HepG2 (cell line): ENCODE data around the gene RNF213. TPM values are rescaled to one million over a fixed set of nuclear protein-coding genes. Genes with fewer than 3 reads are reported as not detected.
A peak's percentile ranks its signal among the peaks of the same experiment; 100 is the strongest.

ENCODE experiments used
- AGO1 ChIP-seq: fragments of 200-400 bp; formaldehyde crosslinking; IDR thresholded peaks from 2 replicates; pipeline ENCODE4 v1.6.1; 2017; ENCODE audit warnings: mild to moderate bottlenecking, low read depth, low read length, moderate library complexity; ENCODE audit not compliant: poor library complexity, severe bottlenecking
- AGO2 ChIP-seq: fragments of 200-400 bp; formaldehyde crosslinking; optimal IDR thresholded peaks from 2 replicates; pipeline ENCODE3; 2017; ENCODE audit warnings: mild to moderate bottlenecking, low read depth, low read length, moderate library complexity
- AHDC1 ChIP-seq: sonication (generic); formaldehyde crosslinking; IDR thresholded peaks from 2 replicates; pipeline ENCODE4 v1.5.1; 2020; ENCODE audit warnings: mild to moderate bottlenecking, missing genetic modification reagents, borderline replicate concordance
- FOXP1 ChIP-seq, 2 experiments: fragments of 450-650 bp in 1 of 2; IDR thresholded peaks; 2 replicates each; pipeline ENCODE4 v1.6.1; 2017 to 2018; ENCODE audit warnings: antibody characterized with exemption in 1 of 2
- HDAC2 ChIP-seq: sonication (generic); formaldehyde crosslinking; IDR thresholded peaks from 2 replicates; pipeline ENCODE4 v1.4.0; 2020; ENCODE audit warnings: missing genetic modification reagents
- HOXA3 ChIP-seq: sonication (generic); formaldehyde crosslinking; IDR thresholded peaks from 2 replicates; pipeline ENCODE4 v1.5.0; 2020; ENCODE audit warnings: missing genetic modification reagents
- MED13 ChIP-seq: sonication (generic); formaldehyde crosslinking; IDR thresholded peaks from 2 replicates; pipeline ENCODE4 v1.5.0; 2020; ENCODE audit warnings: missing genetic modification reagents
- MEIS1 ChIP-seq: sonication (generic); formaldehyde crosslinking; IDR thresholded peaks from 2 replicates; pipeline ENCODE4 v1.9.0; 2021; ENCODE audit warnings: mild to moderate bottlenecking, missing genetic modification reagents, moderate library complexity, borderline replicate concordance
- MEIS2 ChIP-seq: sonication (generic); formaldehyde crosslinking; IDR thresholded peaks from 2 replicates; pipeline ENCODE4 v1.9.0; 2021; ENCODE audit warnings: mild to moderate bottlenecking, missing genetic modification reagents
- NAIF1 ChIP-seq: sonication (generic); formaldehyde crosslinking; IDR thresholded peaks from 2 replicates; pipeline ENCODE4 v1.5.0; 2020; ENCODE audit warnings: mild to moderate bottlenecking, missing genetic modification reagents, borderline replicate concordance
- NFIB ChIP-seq: sonication (generic); formaldehyde crosslinking; IDR thresholded peaks from 2 replicates; pipeline ENCODE4 v1.9.0; 2021; ENCODE audit warnings: missing genetic modification reagents, mild to moderate bottlenecking, borderline replicate concordance
- REPIN1 ChIP-seq: sonication (generic); formaldehyde crosslinking; IDR thresholded peaks from 2 replicates; pipeline ENCODE4 v1.8.0; 2022; ENCODE audit warnings: missing genetic modification reagents, low read depth, mild to moderate bottlenecking, borderline replicate concordance
- TAF1 ChIP-seq: sonication (generic); formaldehyde crosslinking; IDR thresholded peaks from 2 replicates; pipeline ENCODE4 v1.4.0; 2020; ENCODE audit warnings: missing genetic modification reagents
- ZBTB14 ChIP-seq: sonication (generic); formaldehyde crosslinking; IDR thresholded peaks from 2 replicates; pipeline ENCODE4 v1.4.0; 2020; ENCODE audit warnings: missing genetic modification reagents
- ZBTB38 ChIP-seq: sonication (generic); formaldehyde crosslinking; IDR thresholded peaks from 2 replicates; pipeline ENCODE4 v1.5.1; 2020; ENCODE audit warnings: mild to moderate bottlenecking, missing genetic modification reagents
- ZNF12 ChIP-seq: sonication (generic); formaldehyde crosslinking; IDR thresholded peaks from 2 replicates; pipeline ENCODE4 v1.5.0; 2020; ENCODE audit warnings: missing genetic modification reagents
- ZNF430 ChIP-seq: sonication (generic); formaldehyde crosslinking; IDR thresholded peaks from 2 replicates; pipeline ENCODE4 v1.9.0; 2021; ENCODE audit warnings: mild to moderate bottlenecking, missing genetic modification reagents
- ZNF839 ChIP-seq: sonication (generic); formaldehyde crosslinking; IDR thresholded peaks from 2 replicates; pipeline ENCODE4 v1.4.0; 2020; ENCODE audit warnings: missing genetic modification reagents, mild to moderate bottlenecking, borderline replicate concordance
- ZXDC ChIP-seq: sonication (generic); formaldehyde crosslinking; IDR thresholded peaks from 2 replicates; pipeline ENCODE4 v1.5.0; 2020; ENCODE audit warnings: mild to moderate bottlenecking, missing genetic modification reagents
- polyA plus RNA-seq, 8 experiments: library from polyadenylated mRNA; depleted of rRNA in 3 of 8; stranded (reverse) in 7 of 8; unstranded in 1 of 8; fragments of >200 nt; fragmentation: Illumina TruSeq in 4 of 8; extraction: Trizol in 4 of 8; gene quantifications; 2 replicates each; pipeline versions ENCODE4 v1.2.1 to v1.2.3, GENCODE V29; 2011 to 2016; ENCODE audit warnings: low read depth in 4 of 8, missing spikeins in 1 of 8, mixed read lengths in 1 of 8; ENCODE audit not compliant: insufficient read depth in 1 of 8
- total RNA-seq, 5 experiments: library from RNA; depleted of rRNA; stranded (reverse); fragments of >200 nt; fragmentation: Illumina TruSeq; extraction: Trizol; gene quantifications; 2 replicates each; pipeline ENCODE4 v1.2.3, GENCODE V29; 2016; ENCODE audit warnings: low read depth in 1 of 5

Gene RNF213
- total and polyA plus RNA-seq, 2 of the 13 experiments (the other 11 are each of a cell fraction or from before 2014, with no cell fraction given) = 38.6 to 38.7 TPM

GRCh38 chr17:80415626-80416137, 155.0 kb downstream of the RNF213 start (continued):
- TF ChIP-seq ZNF430 (CRISPR knock-in tag) (peak; percentile 85), ZXDC (CRISPR knock-in tag) (no peak), ZNF12 (CRISPR knock-in tag) (no peak), MED13 (no peak), HOXA3 (no peak), AGO2 (no peak), AHDC1 (CRISPR knock-in tag) (peak; percentile 33; the same call in 1 of the 2 replicates), AGO1 (no peak), MEIS2 (CRISPR knock-in tag) (0 out of 2 replicates have a peak, but pooled peaks have one; percentile 8), FOXP1 (IDR thresholded peaks at IDR 0.05) (no peak), FOXP1 (CRISPR knock-in tag; IDR thresholded peaks at IDR 0.05) (no peak), NFIB (no peak), MEIS1 (CRISPR knock-in tag) (0 out of 2 replicates have a peak, but pooled peaks have one; percentile 79), NAIF1 (CRISPR knock-in tag) (no peak), TAF1 (CRISPR knock-in tag) (0 out of 2 replicates have a peak, but pooled peaks have one; percentile 1), ZBTB14 (CRISPR knock-in tag) (no peak), ZBTB38 (CRISPR knock-in tag) (peak; percentile 23; the same call in 1 of the 2 replicates), ZNF839 (CRISPR knock-in tag) (0 out of 2 replicates have a peak, but pooled peaks have one; percentile 40), REPIN1 (CRISPR knock-in tag) (no peak), HDAC2 (CRISPR knock-in tag) (no peak)
